SK-N-SH (cell line): Measurements from ENCODE around the gene IFNW1.

Experiments
- EP300 ChIP-seq, 2 experiments: IDR thresholded peaks; 2 replicates each; pipeline versions ENCODE4 v1.4.0 to v1.6.1; 2012; ENCODE audit warnings: borderline replicate concordance in 1 of 2, low read depth in 1 of 2, low read length in 1 of 2
- EZH2phosphoT487 ChIP-seq: fragments of 200-600 bp; sonication (generic); IDR thresholded peaks from 2 replicates; pipeline ENCODE4 v1.6.1; 2017; ENCODE audit warnings: low read depth, mixed run types, mild to moderate bottlenecking, antibody characterized with exemption, moderate library complexity, borderline replicate concordance
- FOXM1 ChIP-seq: IDR thresholded peaks from 2 replicates; pipeline ENCODE4 v1.4.0; 2012; ENCODE audit warnings: low read depth, mild to moderate bottlenecking
- GABPA ChIP-seq: IDR thresholded peaks from 2 replicates; pipeline ENCODE4 v1.4.0; 2012; ENCODE audit warnings: low read depth, mild to moderate bottlenecking
- POLR2AphosphoS5 ChIP-seq: IDR thresholded peaks from 2 replicates; pipeline ENCODE4 v1.6.1; 2012; ENCODE audit warnings: low read depth, low read length
- RAD21 ChIP-seq: IDR thresholded peaks from 2 replicates; pipeline ENCODE4 v1.6.1; 2012; ENCODE audit warnings: mild to moderate bottlenecking, low read length
- RCOR1 ChIP-seq: fragments of 150-350 bp; IDR thresholded peaks from 2 replicates; pipeline ENCODE4 v1.6.1; 2017; ENCODE audit warnings: antibody characterized with exemption, low read length
- RFX5 ChIP-seq: IDR thresholded peaks from 2 replicates; pipeline ENCODE4 v1.6.1; 2012; ENCODE audit warnings: mild to moderate bottlenecking, improper control_type of control experiment, low read length
- SIN3A ChIP-seq: IDR thresholded peaks from 2 replicates; pipeline ENCODE4 v1.6.1; 2012; ENCODE audit warnings: low read depth, mild to moderate bottlenecking, low read length, moderate library complexity, borderline replicate concordance
- SMC3 ChIP-seq: IDR thresholded peaks from 2 replicates; pipeline ENCODE4 v1.6.1; 2012; ENCODE audit warnings: low read depth, low read length, improper control_type of control experiment
- TAF1 ChIP-seq: IDR thresholded peaks from 2 replicates; pipeline ENCODE4 v1.6.1; 2012; ENCODE audit warnings: low read depth, mild to moderate bottlenecking, low read length, moderate library complexity, borderline replicate concordance
- TEAD4 ChIP-seq: IDR thresholded peaks from 2 replicates; pipeline ENCODE4 v1.4.0; 2012; ENCODE audit warnings: mild to moderate bottlenecking, borderline replicate concordance; ENCODE audit not compliant: insufficient read depth
- TF ChIP-seq, protein P1 (sequence below): fragments of 200-600 bp; sonication (generic); IDR thresholded peaks from 2 replicates; pipeline ENCODE4 v1.6.1; 2017; ENCODE audit warnings: antibody characterized with exemption, mild to moderate bottlenecking, moderate library complexity
- TF ChIP-seq, protein P2 (sequence below): IDR thresholded peaks from 2 replicates; pipeline ENCODE4 v1.4.0; 2012; ENCODE audit warnings: low read depth, borderline replicate concordance

DNA sequence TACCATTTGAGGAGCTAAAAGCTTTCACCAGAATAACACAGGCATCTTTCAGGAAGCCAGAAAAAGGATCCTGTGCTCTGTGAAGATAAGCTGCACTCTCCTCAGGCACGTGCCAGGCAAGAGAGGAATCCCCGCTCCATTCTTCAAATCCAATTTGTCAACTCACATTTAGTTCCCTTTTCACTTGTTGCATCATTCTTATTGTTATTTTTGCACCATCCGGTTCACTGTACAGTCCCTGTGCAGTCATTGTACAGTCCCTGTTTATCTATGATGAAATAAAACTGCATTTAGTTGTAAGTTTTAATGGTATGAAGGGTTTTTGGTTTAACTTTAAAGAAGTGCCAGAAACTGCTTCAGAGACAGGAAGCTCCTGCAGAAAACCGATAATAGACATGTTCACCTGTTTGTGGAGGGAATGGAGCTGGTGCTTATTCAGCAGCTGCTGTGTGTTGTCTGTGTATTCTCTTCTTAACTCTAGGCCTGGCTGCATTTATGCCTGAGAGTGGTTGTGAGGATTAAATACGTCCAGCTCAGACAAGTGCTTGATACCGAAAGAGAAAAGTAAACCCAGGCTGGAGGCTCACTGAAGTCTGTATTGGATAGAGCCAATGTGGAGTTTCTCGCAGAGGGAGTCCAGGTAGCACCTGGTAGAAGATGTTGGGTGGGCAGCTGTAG, 22.4 kb downstream of the IFNW1 start:
- no peak for TF ChIP-seq GABPA
- TF ChIP-seq, protein P1, sequence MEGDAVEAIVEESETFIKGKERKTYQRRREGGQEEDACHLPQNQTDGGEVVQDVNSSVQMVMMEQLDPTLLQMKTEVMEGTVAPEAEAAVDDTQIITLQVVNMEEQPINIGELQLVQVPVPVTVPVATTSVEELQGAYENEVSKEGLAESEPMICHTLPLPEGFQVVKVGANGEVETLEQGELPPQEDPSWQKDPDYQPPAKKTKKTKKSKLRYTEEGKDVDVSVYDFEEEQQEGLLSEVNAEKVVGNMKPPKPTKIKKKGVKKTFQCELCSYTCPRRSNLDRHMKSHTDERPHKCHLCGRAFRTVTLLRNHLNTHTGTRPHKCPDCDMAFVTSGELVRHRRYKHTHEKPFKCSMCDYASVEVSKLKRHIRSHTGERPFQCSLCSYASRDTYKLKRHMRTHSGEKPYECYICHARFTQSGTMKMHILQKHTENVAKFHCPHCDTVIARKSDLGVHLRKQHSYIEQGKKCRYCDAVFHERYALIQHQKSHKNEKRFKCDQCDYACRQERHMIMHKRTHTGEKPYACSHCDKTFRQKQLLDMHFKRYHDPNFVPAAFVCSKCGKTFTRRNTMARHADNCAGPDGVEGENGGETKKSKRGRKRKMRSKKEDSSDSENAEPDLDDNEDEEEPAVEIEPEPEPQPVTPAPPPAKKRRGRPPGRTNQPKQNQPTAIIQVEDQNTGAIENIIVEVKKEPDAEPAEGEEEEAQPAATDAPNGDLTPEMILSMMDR, result no peak
- no peak for TF ChIP-seq RCOR1
- TF ChIP-seq TEAD4, result no peak
- TF ChIP-seq, protein P2, sequence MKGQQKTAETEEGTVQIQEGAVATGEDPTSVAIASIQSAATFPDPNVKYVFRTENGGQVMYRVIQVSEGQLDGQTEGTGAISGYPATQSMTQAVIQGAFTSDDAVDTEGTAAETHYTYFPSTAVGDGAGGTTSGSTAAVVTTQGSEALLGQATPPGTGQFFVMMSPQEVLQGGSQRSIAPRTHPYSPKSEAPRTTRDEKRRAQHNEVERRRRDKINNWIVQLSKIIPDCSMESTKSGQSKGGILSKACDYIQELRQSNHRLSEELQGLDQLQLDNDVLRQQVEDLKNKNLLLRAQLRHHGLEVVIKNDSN, result no peak
- no peak for TF ChIP-seq SMC3
- TF ChIP-seq RAD21, result no peak
- TF ChIP-seq EP300 (IDR thresholded peaks at IDR 0.05; ENCODE audit: borderline replicate concordance in 1 of 2, low read depth in 1 of 2, low read length in 1 of 2), result no peak
- TF ChIP-seq SIN3A, result no peak
- no peak for TF ChIP-seq POLR2AphosphoS5
- TF ChIP-seq EZH2phosphoT487, result no peak
- TF ChIP-seq TAF1, result no peak
- TF ChIP-seq RFX5, result no peak
- TF ChIP-seq FOXM1, result no peak
